GM10266 (cell line): ENCODE results near the gene MAP4K3.

Experiments
- DNase-seq: peaks from one replicate; pipeline ENCODE4 v3.0.0; 2012; ENCODE audit errors: extremely low spot score
- TF ChIP-seq, protein P1 (sequence below): IDR thresholded peaks from 2 replicates; pipeline ENCODE4 v1.5.1; 2012; ENCODE audit warnings: mild to moderate bottlenecking, low read depth; ENCODE audit not compliant: control insufficient read depth, insufficient read depth; ENCODE audit errors: missing control alignments

The MAP4K3 gene

DNA sequence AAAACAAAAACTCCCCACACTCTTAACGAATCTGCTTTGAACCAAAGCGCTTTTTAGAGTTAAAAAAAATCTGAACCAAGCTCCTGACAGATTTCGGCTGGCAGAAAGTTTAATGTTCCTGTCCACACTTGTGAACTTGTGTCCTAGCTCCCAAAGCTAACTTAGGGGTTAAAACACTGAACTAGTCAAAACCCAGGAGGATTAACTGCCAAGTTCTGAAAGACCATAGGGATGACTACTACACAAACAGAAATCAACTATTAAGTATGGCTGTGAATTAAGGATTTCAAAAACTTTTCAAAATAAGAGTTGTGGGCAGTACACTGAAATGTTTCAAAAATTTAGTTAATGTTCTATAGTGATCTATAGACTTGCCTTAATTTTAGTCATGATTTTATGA is 167.1 kb downstream of the MAP4K3 start:
- no peak for DNase-seq
- TF ChIP-seq, protein P1, sequence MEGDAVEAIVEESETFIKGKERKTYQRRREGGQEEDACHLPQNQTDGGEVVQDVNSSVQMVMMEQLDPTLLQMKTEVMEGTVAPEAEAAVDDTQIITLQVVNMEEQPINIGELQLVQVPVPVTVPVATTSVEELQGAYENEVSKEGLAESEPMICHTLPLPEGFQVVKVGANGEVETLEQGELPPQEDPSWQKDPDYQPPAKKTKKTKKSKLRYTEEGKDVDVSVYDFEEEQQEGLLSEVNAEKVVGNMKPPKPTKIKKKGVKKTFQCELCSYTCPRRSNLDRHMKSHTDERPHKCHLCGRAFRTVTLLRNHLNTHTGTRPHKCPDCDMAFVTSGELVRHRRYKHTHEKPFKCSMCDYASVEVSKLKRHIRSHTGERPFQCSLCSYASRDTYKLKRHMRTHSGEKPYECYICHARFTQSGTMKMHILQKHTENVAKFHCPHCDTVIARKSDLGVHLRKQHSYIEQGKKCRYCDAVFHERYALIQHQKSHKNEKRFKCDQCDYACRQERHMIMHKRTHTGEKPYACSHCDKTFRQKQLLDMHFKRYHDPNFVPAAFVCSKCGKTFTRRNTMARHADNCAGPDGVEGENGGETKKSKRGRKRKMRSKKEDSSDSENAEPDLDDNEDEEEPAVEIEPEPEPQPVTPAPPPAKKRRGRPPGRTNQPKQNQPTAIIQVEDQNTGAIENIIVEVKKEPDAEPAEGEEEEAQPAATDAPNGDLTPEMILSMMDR: no peak

DNA sequence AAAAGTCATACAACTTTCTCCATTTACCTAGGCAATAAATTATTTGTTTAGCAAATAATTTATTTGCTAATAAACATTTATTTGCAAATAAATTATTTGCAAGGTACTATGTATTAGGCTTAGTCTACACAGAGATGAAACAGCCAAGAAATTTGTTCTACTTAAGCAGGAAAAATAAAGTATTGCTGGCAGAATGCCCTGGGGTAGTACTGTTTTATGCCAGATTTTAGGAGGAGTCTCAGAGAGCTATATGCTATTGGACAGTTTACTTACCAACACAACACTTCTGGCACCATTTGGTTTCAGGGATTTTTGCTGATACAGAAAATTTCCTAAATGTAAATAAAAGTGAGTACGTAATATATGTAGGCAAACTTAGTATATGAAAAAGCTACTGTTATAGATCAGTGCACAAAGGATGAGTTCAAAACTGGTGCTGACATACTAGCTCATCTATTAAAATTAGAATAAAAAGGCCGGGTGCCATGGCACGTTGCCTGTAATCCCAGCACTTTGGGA is 170.1 kb downstream of the MAP4K3 start:
- DNase-seq: no peak
- TF ChIP-seq, protein P1: no peak

- TF ChIP-seq, protein P1: no peak
- DNase-seq: no peak
Observed at GRCh38 chr2:39266139-39266805, 170.8 kb downstream of the MAP4K3 start.

- TF ChIP-seq, protein P1: no peak
- no peak for DNase-seq
Observed at GRCh38 chr2:39265315-39265714, 171.8 kb downstream of the MAP4K3 start.

DNA sequence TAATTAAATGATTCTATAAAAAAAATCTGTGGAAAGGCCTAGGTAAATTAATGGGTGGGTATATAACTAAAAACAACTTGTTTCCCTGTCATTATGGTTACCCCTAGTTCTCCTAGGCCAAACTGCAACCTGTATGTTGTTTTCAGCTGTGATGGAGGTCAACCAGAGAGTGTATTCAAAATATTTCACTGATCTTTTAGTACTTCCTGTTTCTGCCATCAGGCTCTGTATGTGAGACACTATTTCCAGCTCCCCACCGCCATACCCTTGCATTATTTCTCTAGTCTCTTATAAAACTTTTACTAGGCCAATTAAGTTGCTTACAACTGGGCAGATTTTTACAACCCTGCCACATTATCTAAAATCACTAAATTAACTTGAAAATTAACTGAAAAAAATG is 172.4 kb downstream of the MAP4K3 start:
- TF ChIP-seq, protein P1: no peak
- no peak for DNase-seq

DNA sequence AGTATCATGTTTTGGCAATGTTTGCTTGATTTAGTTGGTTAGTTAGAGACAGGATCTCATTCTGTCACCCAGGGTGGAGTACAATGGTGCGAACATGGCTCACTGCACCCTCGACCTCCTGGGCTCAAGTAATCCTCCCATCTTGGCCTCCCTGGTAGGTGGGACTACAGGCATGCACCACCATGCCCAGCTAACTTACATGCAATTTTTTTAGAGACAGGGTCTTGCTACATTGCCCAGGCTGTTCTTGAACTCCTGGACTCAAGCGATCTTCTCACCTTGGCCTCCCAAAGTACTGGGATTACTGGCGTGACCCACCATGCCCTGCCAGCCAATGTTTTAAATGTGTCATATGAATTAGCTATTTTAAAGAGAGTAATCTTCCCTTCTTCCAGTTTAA is 177.0 kb downstream of the MAP4K3 start:
- no peak for DNase-seq
- TF ChIP-seq, protein P1: no peak

DNA sequence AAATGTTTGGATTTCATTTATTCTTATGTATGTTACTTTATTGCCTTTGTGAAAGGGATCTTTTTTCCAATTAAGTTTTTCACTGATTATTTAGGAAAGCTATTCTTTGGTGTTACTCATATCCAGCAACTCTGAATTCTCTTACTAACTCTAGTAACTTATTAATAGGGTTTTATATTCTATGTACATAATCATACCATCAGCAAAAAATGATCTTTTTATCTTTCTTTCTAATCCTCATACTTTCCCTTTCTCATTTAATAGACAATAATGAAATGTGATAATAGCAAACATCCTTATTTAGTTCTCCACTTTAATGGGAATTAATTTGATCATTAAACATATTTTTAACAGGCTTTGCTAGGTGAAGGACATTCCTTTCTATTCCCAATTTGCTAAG is 181.0 kb downstream of the MAP4K3 start:
- no peak for DNase-seq
- TF ChIP-seq, protein P1: no peak
